GM12872 (cell line): ENCODE results near the gene SLC44A3.

Experiments used
- TF ChIP-seq, protein P1 (sequence below): IDR thresholded peaks from 3 replicates; pipeline ENCODE4 v1.5.1; 2011; ENCODE audit warnings: low read depth, mild to moderate bottlenecking, low read length, moderate library complexity; ENCODE audit not compliant: insufficient read depth

The SLC44A3 gene

GRCh38 chr1:94907136-94907535 is 87.0 kb downstream of the SLC44A3 start:
- TF ChIP-seq, protein P1, sequence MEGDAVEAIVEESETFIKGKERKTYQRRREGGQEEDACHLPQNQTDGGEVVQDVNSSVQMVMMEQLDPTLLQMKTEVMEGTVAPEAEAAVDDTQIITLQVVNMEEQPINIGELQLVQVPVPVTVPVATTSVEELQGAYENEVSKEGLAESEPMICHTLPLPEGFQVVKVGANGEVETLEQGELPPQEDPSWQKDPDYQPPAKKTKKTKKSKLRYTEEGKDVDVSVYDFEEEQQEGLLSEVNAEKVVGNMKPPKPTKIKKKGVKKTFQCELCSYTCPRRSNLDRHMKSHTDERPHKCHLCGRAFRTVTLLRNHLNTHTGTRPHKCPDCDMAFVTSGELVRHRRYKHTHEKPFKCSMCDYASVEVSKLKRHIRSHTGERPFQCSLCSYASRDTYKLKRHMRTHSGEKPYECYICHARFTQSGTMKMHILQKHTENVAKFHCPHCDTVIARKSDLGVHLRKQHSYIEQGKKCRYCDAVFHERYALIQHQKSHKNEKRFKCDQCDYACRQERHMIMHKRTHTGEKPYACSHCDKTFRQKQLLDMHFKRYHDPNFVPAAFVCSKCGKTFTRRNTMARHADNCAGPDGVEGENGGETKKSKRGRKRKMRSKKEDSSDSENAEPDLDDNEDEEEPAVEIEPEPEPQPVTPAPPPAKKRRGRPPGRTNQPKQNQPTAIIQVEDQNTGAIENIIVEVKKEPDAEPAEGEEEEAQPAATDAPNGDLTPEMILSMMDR, result no peak

DNA sequence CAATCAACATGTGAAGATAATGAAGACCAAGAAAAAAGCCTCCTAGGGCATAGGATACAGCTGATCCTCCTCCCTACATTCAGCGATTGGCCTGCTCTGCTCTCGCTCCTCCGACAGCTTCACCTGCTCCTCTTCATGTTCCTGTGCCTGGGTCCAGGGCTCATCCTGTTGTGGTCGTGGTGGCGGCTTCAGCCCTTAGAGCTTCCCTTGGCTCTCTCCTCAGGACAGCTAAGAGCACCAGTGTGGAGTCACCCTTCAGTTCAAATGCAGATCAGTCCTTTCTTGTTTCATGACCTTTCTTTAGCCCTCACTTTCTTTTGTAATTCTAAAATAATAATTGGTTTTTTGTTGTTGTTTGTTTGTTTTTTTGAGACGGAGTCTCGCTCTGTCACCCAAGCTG is 88.0 kb downstream of the SLC44A3 start:
- TF ChIP-seq, protein P1, result no peak

DNA sequence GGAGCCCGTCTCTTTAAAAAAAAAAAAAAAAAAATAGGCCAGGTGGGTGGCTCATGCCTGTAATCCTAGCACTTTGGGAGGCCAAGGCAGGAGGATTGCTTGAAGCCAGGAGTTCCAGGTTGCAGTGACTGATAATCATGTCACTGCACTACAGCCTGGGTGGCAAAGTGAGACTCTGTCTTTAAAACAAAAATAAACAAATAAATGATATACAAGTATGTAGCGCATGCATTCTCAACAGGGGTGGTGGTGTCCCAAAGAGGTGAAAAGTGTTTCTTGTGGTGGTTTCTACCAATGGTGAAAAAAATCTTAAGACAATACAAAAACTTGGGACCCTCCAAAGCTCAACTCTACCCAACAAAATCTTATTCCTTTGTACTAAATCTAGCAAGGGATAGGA is 88.8 kb downstream of the SLC44A3 start:
- TF ChIP-seq, protein P1, result no peak

GRCh38 chr1:94909486-94909885 is 89.3 kb downstream of the SLC44A3 start:
- TF ChIP-seq, protein P1, result no peak

- TF ChIP-seq, protein P1, result no peak
Measured at GRCh38 chr1:94912263-94913184, 92.4 kb downstream of the SLC44A3 start.

DNA sequence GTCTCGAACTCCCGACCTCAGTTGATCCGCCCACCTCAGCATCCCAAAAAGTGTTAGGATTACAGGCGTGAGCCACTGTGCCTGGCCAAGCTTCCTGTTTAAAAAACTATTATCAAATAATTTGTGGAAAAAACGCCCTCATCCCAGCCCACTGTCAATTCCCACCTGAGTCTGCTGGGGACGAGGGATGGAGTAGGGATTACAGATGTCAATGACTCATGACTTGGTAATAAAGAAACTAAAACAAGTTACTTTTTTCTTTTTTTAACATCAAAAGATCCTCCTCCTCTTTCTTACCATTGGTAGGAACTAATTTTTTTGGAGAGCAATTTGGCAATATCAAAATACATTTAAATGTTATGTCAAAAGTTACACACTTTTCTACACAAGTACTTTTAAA is 97.1 kb downstream of the SLC44A3 start:
- TF ChIP-seq, protein P1, result no peak

DNA sequence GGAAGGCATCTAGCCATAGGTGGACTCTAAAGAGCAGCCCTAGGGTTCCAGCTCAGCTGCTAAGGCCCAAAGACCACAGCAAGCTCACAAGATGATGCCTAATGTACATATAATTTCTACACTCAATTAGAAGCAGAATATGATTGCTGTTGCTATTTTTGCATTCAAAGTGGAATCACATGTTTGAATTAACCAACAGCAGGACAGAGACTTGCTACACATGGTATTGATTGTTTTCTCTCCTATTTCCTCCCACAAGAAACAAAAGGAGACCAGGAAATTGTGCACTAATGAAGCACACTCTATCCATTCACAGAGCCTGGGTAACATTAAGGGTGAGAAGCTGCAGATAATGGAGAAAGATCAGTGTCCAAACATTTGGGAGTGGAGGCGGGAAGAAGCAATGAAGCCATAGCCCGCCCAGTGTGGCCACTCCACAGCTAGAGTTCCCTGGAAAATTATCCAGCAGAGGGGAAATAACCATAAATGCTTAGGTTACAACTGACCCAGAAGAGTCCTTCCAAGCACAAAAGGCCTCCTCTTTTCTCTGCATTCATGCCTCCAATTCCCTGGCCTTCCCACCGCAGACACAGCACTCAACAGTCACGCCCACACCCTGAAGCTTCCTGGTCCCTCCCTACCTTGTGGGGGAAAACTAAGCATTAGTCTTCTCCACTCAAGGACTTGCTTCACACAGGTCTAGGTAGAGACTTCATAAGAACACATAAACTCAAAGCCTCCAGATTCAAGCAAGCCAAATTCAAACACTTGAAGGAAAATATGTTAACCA is 99.3 kb downstream of the SLC44A3 start:
- TF ChIP-seq, protein P1, result no peak
